ENCODE data around the gene CCDC187. TPM values are rescaled to one million over a fixed set of nuclear protein-coding genes. Genes with fewer than 3 reads are reported as not detected.

CCDC187 gene
- total RNA-seq, 1 experiment from 2014 or later, result 0.11 TPM

DNA sequence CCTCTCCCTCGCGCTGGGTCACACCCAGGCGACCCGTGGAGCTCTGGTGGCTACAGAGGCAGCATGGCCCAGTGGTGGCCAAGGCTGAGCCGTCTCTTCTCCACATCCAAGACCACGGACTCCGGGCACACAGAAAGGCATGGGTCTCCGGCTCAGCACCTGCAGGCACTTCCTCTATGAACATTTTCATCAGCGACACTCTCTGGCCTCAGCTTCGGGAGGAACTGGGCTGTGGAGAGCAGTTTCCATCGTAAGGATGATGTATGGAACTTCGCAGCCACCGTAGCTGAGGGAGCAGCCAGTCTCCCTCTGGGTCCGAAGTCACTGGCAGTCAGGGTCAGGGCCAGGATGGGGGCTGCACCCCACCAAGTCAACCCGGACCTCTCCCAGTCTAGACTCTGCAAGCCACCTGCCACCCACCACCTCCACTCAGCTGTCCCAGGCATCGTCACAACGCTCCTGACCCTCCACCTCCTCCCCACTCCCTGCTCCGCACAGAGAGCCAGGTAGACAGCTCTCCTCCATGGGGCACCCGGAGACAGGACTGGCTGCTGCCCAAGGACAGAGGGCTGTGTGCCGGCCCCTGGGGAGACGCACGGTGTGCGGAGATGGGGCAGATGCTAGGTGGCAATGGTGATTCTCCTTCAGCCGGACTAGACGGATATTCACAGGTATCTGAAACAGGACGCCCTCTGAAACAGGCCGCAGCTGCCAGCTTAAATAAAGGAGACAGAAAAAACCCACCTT, 68.0 kb downstream of the CCDC187 start:
- no peak overlapping the region for H3K4me3 ChIP-seq (ENCODE audit: low read depth, low read length)
- no peak for DNase-seq
- TF ChIP-seq, protein P1, sequence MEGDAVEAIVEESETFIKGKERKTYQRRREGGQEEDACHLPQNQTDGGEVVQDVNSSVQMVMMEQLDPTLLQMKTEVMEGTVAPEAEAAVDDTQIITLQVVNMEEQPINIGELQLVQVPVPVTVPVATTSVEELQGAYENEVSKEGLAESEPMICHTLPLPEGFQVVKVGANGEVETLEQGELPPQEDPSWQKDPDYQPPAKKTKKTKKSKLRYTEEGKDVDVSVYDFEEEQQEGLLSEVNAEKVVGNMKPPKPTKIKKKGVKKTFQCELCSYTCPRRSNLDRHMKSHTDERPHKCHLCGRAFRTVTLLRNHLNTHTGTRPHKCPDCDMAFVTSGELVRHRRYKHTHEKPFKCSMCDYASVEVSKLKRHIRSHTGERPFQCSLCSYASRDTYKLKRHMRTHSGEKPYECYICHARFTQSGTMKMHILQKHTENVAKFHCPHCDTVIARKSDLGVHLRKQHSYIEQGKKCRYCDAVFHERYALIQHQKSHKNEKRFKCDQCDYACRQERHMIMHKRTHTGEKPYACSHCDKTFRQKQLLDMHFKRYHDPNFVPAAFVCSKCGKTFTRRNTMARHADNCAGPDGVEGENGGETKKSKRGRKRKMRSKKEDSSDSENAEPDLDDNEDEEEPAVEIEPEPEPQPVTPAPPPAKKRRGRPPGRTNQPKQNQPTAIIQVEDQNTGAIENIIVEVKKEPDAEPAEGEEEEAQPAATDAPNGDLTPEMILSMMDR (IDR thresholded peaks at IDR 0.05; ENCODE audit: insufficient read depth in 1 of 2, low read depth in 1 of 2, low read length in 1 of 2, severe bottlenecking in 1 of 2, unreplicated experiment in 1 of 2), result no peak
- Mint-ChIP-seq H3K4me1 (ENCODE audit: low read depth, unreplicated experiment) (no peaks in the 10 kb centered on the region), H3K9me3 (ENCODE audit: unreplicated experiment) (no peaks in the 10 kb centered on the region), H3K27me3 (ENCODE audit: insufficient read depth, unreplicated experiment) (no peaks in the 10 kb centered on the region), H3K27ac (ENCODE audit: unreplicated experiment) (no peak overlapping the region), H3K4me3 (ENCODE audit: unreplicated experiment) (no peak overlapping the region), H3K36me3 (ENCODE audit: insufficient read depth, unreplicated experiment) (peaks cover 36% of the 10 kb centered on the region)
- peaks cover 1% of the 10 kb centered on the region for H3K36me3 ChIP-seq (ENCODE audit: control insufficient read depth, insufficient read depth, low read length)
- no TSS peak for BruUV-seq (replicated peaks)
- ChIA-PET POLR2A (no interaction called here), CTCF (no interaction called here)
- H3K27me3 ChIP-seq (replicated peaks; ENCODE audit: control insufficient read depth, insufficient read depth, low read length), result no peaks in the 10 kb centered on the region
- intact Hi-C loops (cut with micrococcal nuclease; ENCODE audit: unreplicated experiment), result no loop called here
- no peaks in the 10 kb centered on the region for H3K9me3 ChIP-seq
- H3K4me1 ChIP-seq, result no peaks in the 10 kb centered on the region

DNA sequence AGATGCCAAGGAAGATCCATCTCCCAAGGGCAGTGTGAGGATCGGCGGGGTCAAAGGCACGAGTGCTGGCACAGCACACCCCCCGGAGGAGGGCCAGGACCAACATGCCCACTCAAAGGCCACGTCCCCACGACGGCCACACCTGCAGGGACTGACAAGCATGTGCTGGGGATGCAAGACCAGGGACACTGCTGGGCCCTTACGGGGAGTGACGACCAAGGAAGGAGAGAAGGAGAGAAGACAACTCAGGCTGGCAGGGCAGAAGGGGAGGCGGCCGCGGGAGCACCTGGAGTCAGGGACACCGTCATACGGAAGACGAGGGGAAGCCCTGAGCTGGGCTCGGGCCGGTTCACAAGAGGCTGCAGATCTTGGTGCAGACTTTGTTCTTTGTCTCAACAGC, 68.7 kb downstream of the CCDC187 start:
- no peak for DNase-seq
- CTCF ChIA-PET, result no interaction called here
- H3K4me3 Mint-ChIP-seq (ENCODE audit: unreplicated experiment), result no peak overlapping the region

DNA sequence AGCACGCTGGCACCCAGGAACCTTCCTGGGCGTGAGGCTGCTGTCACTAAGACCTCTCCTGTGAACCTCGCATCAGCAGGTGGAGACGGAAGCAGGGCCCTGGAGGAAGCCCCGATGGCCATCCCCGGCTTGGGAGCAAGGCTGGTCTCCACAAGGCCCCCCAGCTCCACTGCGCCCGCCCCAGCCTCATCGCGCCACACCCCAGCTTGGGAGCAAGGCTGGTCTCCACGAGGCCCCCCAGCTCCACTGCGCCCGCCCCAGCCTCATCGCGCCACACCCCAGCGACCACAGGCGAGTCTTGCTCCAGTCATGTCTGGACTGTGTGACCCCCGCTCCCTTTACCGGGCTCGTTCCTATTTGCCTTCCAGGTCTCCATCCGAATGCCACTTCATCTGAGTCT, 69.3 kb downstream of the CCDC187 start:
- Histone ChIP-seq H3K36me3 (ENCODE audit: control insufficient read depth, insufficient read depth, low read length) (peaks cover 1% of the 10 kb centered on the region), H3K27me3 (replicated peaks; ENCODE audit: control insufficient read depth, insufficient read depth, low read length) (no peaks in the 10 kb centered on the region), H3K9me3 (no peaks in the 10 kb centered on the region), H3K4me3 (ENCODE audit: low read depth, low read length) (no peak overlapping the region), H3K4me1 (no peaks in the 10 kb centered on the region)
- no peaks in the 10 kb centered on the region for H3K4me1 Mint-ChIP-seq (ENCODE audit: low read depth, unreplicated experiment)
- no TSS peak for BruUV-seq (replicated peaks)
- peaks cover 40% of the 10 kb centered on the region for H3K36me3 Mint-ChIP-seq (ENCODE audit: insufficient read depth, unreplicated experiment)
- H3K27me3 Mint-ChIP-seq (ENCODE audit: insufficient read depth, unreplicated experiment), result no peaks in the 10 kb centered on the region
- CTCF ChIA-PET, result no interaction called here
- intact Hi-C loops (cut with micrococcal nuclease; ENCODE audit: unreplicated experiment), result no loop called here
- POLR2A ChIA-PET, result no interaction called here
- TF ChIP-seq, protein P1 (IDR thresholded peaks at IDR 0.05; ENCODE audit: insufficient read depth in 1 of 2, low read depth in 1 of 2, low read length in 1 of 2, severe bottlenecking in 1 of 2, unreplicated experiment in 1 of 2), result no peak
- no peaks in the 10 kb centered on the region for H3K9me3 Mint-ChIP-seq (ENCODE audit: unreplicated experiment)
- peak overlapping the region; percentile 56 for H3K27ac Mint-ChIP-seq (ENCODE audit: unreplicated experiment)
- H3K4me3 Mint-ChIP-seq (ENCODE audit: unreplicated experiment), result no peak overlapping the region
- DNase-seq, result no peak

More for the DNA sequence above, 68.7 kb downstream of the CCDC187 start:
- no peaks in the 10 kb centered on the region for H3K4me1 ChIP-seq
- intact Hi-C loops (cut with micrococcal nuclease; ENCODE audit: unreplicated experiment), result no loop called here
- TF ChIP-seq, protein P1 (IDR thresholded peaks at IDR 0.05; ENCODE audit: insufficient read depth in 1 of 2, low read depth in 1 of 2, low read length in 1 of 2, severe bottlenecking in 1 of 2, unreplicated experiment in 1 of 2), result no peak
- Mint-ChIP-seq H3K27me3 (ENCODE audit: insufficient read depth, unreplicated experiment) (no peaks in the 10 kb centered on the region), H3K9me3 (ENCODE audit: unreplicated experiment) (no peaks in the 10 kb centered on the region), H3K4me1 (ENCODE audit: low read depth, unreplicated experiment) (no peaks in the 10 kb centered on the region), H3K27ac (ENCODE audit: unreplicated experiment) (peak overlapping the region; percentile 56), H3K36me3 (ENCODE audit: insufficient read depth, unreplicated experiment) (peaks cover 40% of the 10 kb centered on the region)
- peaks cover 1% of the 10 kb centered on the region for H3K36me3 ChIP-seq (ENCODE audit: control insufficient read depth, insufficient read depth, low read length)
- POLR2A ChIA-PET, result no interaction called here
- BruUV-seq (replicated peaks), result no TSS peak
- H3K9me3 ChIP-seq, result no peaks in the 10 kb centered on the region
- H3K4me3 ChIP-seq (ENCODE audit: low read depth, low read length), result no peak overlapping the region
- H3K27me3 ChIP-seq (replicated peaks; ENCODE audit: control insufficient read depth, insufficient read depth, low read length), result no peaks in the 10 kb centered on the region
